Hepatocyte (in vitro differentiated cells): ENCODE results near the gene CLCF1. TPM values are rescaled to one million over a fixed set of nuclear protein-coding genes. Genes with fewer than 3 reads are reported as not detected.

Source experiments
- DNase-seq: peaks from one replicate; pipeline ENCODE4 v3.0.0-alpha.2; 2016; ENCODE audit warnings: low spot score
- H2AFZ ChIP-seq: fragments of 200-600 bp; sonication (generic); 2 replicates; pipeline ENCODE4 v1.6.0; 2016; ENCODE audit warnings: antibody characterized with exemption, mild to moderate bottlenecking
- H3K27ac ChIP-seq: fragments of 200-600 bp; sonication (generic); 2 replicates; pipeline ENCODE4 v1.5.1; 2016; ENCODE audit warnings: mild to moderate bottlenecking
- H3K27me3 ChIP-seq: fragments of 200-600 bp; sonication (generic); 2 replicates; pipeline ENCODE4 v1.6.1; 2016
- H3K36me3 ChIP-seq: fragments of 200-600 bp; sonication (generic); replicated peaks from 2 replicates; pipeline ENCODE4 v1.5.1; 2016; ENCODE audit warnings: low read depth; ENCODE audit not compliant: insufficient read depth
- H3K4me1 ChIP-seq: fragments of 200-600 bp; sonication (generic); 2 replicates; pipeline ENCODE4 v1.5.1; 2016; ENCODE audit warnings: mild to moderate bottlenecking, moderate library complexity; ENCODE audit not compliant: insufficient read depth
- H3K4me2 ChIP-seq: fragments of 200-600 bp; sonication (generic); 2 replicates; pipeline ENCODE4 v1.6.0; 2016
- H3K4me3 ChIP-seq: fragments of 200-600 bp; sonication (generic); 2 replicates; pipeline ENCODE4 v1.5.1; 2016; ENCODE audit warnings: mild to moderate bottlenecking
- H3K79me2 ChIP-seq: fragments of 200-600 bp; sonication (generic); 2 replicates; pipeline ENCODE4 v1.6.0; 2017; ENCODE audit warnings: mild to moderate bottlenecking
- H3K9me2 ChIP-seq: fragments of 200-600 bp; sonication (generic); replicated peaks from 2 replicates; pipeline ENCODE4 v1.6.0; 2017; ENCODE audit warnings: mild to moderate bottlenecking; ENCODE audit not compliant: insufficient read depth
- H3K9me3 ChIP-seq: fragments of 200-600 bp; sonication (generic); 2 replicates; pipeline ENCODE4 v1.5.1; 2016; ENCODE audit warnings: low read depth, mild to moderate bottlenecking
- H4K20me1 ChIP-seq: fragments of 200-600 bp; sonication (generic); 2 replicates; pipeline ENCODE4 v1.6.0; 2016; ENCODE audit warnings: mild to moderate bottlenecking; ENCODE audit not compliant: insufficient read depth, poor library complexity, severe bottlenecking
- CTCF ChIP-seq: fragments of 200-600 bp; sonication (generic); IDR thresholded peaks from 2 replicates; pipeline ENCODE4 v1.5.1; 2016; ENCODE audit warnings: antibody characterized with exemption, mild to moderate bottlenecking; ENCODE audit not compliant: poor library complexity
- EZH2 ChIP-seq: fragments of 200-600 bp; sonication (generic); IDR thresholded peaks from 2 replicates; pipeline ENCODE4 v1.6.1; 2016; ENCODE audit warnings: antibody characterized with exemption, mild to moderate bottlenecking, borderline replicate concordance
- EZH2phosphoT487 ChIP-seq: fragments of 200-600 bp; sonication (generic); IDR thresholded peaks from one replicate; pipeline ENCODE4 v1.6.1; 2018; ENCODE audit warnings: antibody characterized with exemption, mild to moderate bottlenecking, low read depth, moderate library complexity; ENCODE audit not compliant: unreplicated experiment, severe bottlenecking
- WGBS: methylation state at CpG from one replicate; pipeline ENCODE4 v1.1.6; 2016; ENCODE audit warnings: low lambda C conversion rate; ENCODE audit errors: missing lambda C conversion rate; 5-methylcytosine and 5-hydroxymethylcytosine counted together
- polyA plus RNA-seq: library from polyadenylated mRNA; unstranded; fragments of >200 nt; fragmentation: Nextera tagmentation; extraction: Ambion mirVana; gene quantifications from 2 replicates; pipeline ENCODE4 v1.2.1, GENCODE V29; 2016
- total RNA-seq: library from RNA; depleted of rRNA; stranded (reverse); fragments of >200 nt; gene quantifications from 2 replicates; pipeline ENCODE4 v1.2.3, GENCODE V29; 2014

Gene CLCF1
- total and polyA plus RNA-seq, 2 experiments from 2014 or later: 9.4 to 13.2 TPM

- no peaks in the 10 kb centered on the region for H4K20me1 ChIP-seq
- H3K79me2 ChIP-seq: peaks cover 3% of the 10 kb centered on the region
- H3K4me1 ChIP-seq: no peaks in the 10 kb centered on the region
- H3K9me2 ChIP-seq: no peaks in the 10 kb centered on the region
- H3K9me3 ChIP-seq: no peaks in the 10 kb centered on the region
- no peaks in the 10 kb centered on the region for H3K27me3 ChIP-seq
- H3K27ac ChIP-seq: no peak overlapping the region
- TF ChIP-seq EZH2phosphoT487 (no peak), CTCF (no peak), EZH2 (no peak)
- no peak overlapping the region for H3K4me2 ChIP-seq
- H3K4me3 ChIP-seq: no peak overlapping the region
- H2AFZ ChIP-seq: no peak overlapping the region
- H3K36me3 ChIP-seq: no peaks in the 10 kb centered on the region
- DNase-seq: no peak
- WGBS: 92% methylated on average over 3 of the region's 3 CpGs
Measured at GRCh38 chr11:67384851-67385366, 11.5 kb upstream of the CLCF1 start.

- Histone ChIP-seq H3K79me2 (no peaks in the 10 kb centered on the region), H3K4me3 (no peak overlapping the region), H3K27me3 (no peaks in the 10 kb centered on the region), H4K20me1 (no peaks in the 10 kb centered on the region), H3K4me1 (peaks cover 13% of the 10 kb centered on the region), H3K9me2 (no peaks in the 10 kb centered on the region), H2AFZ (no peak overlapping the region), H3K27ac (no peak overlapping the region), H3K4me2 (no peak overlapping the region), H3K9me3 (no peaks in the 10 kb centered on the region), H3K36me3 (no peaks in the 10 kb centered on the region)
- 42% methylated on average over 16 of the region's 16 CpGs for WGBS
- TF ChIP-seq EZH2phosphoT487: no peak
- TF ChIP-seq CTCF: peak; percentile 95
- no peak for TF ChIP-seq EZH2
- DNase-seq: peak; percentile 88
Measured at GRCh38 chr11:67382276-67383136, 9.1 kb upstream of the CLCF1 start.

- H3K9me2 ChIP-seq: no peaks in the 10 kb centered on the region
- H4K20me1 ChIP-seq: no peaks in the 10 kb centered on the region
- H3K9me3 ChIP-seq: no peaks in the 10 kb centered on the region
- no peak for TF ChIP-seq CTCF
- no peak for TF ChIP-seq EZH2
- TF ChIP-seq EZH2phosphoT487: no peak
- H3K4me2 ChIP-seq: no peak overlapping the region
- no peaks in the 10 kb centered on the region for H3K36me3 ChIP-seq
- no peak overlapping the region for H3K27ac ChIP-seq
- 90% methylated on average over 13 of the region's 13 CpGs for WGBS
- no peaks in the 10 kb centered on the region for H3K79me2 ChIP-seq
- DNase-seq: no peak
- no peak overlapping the region for H3K4me3 ChIP-seq
- peaks cover 13% of the 10 kb centered on the region for H3K4me1 ChIP-seq
- no peaks in the 10 kb centered on the region for H3K27me3 ChIP-seq
- no peak overlapping the region for H2AFZ ChIP-seq
Measured at GRCh38 chr11:67381244-67381972, 8.0 kb upstream of the CLCF1 start.
